Neutrophil (primary cell): ENCODE measurements around the gene WDR62.
"Not testable (repeated sequence)": the region's sequence is repeated elsewhere in the genome, so short reads cannot be mapped to it uniquely, and the experiment has no call there.

Experiments
- H3K27ac ChIP-seq: fragments of 200-600 bp; sonication (generic); 2 replicates; pipeline ENCODE4 v1.5.1; 2016; ENCODE audit warnings: mild to moderate bottlenecking, moderate library complexity
- H3K27me3 ChIP-seq: fragments of 200-600 bp; sonication (generic); 2 replicates; pipeline ENCODE4 v1.6.0; 2016; ENCODE audit warnings: mild to moderate bottlenecking
- H3K36me3 ChIP-seq: fragments of 200-600 bp; sonication (generic); 2 replicates; pipeline ENCODE4 v1.5.1; 2017
- H3K4me1 ChIP-seq, 2 experiments: fragments of 200-600 bp in 1 of 2; sonication (generic) in 1 of 2; 1 replicate in 1 of 2; 2 replicates in 1 of 2; pipeline versions ENCODE4 v1.5.1 to v1.6.1; 2013 to 2016; ENCODE audit warnings: low read depth in 1 of 2, low read length in 1 of 2, mild to moderate bottlenecking in 1 of 2, moderate library complexity in 1 of 2; ENCODE audit not compliant: control insufficient read depth in 1 of 2, insufficient read depth in 1 of 2
- H3K4me3 ChIP-seq, 2 experiments: fragments of 200-600 bp in 1 of 2; sonication (generic) in 1 of 2; 1 replicate in 1 of 2; 2 replicates in 1 of 2; pipeline ENCODE4 v1.5.1; 2013 to 2016; ENCODE audit warnings: low read depth in 1 of 2, low read length in 1 of 2, mild to moderate bottlenecking in 1 of 2, moderate library complexity in 1 of 2
- H3K9me3 ChIP-seq: fragments of 200-600 bp; sonication (generic); 2 replicates; pipeline ENCODE4 v1.5.1; 2016
- CTCF ChIP-seq: fragments of 200-600 bp; sonication (generic); IDR thresholded peaks from 2 replicates; pipeline ENCODE4 v1.5.1; 2016; ENCODE audit warnings: antibody characterized with exemption

WDR62 gene

GRCh38 chr19:36064826-36065225, 10.1 kb downstream of the WDR62 start:
- H3K4me1 ChIP-seq = no peaks in the 10 kb centered on the region
- H3K4me3 ChIP-seq = no peak overlapping the region
- peaks cover 45% of the 10 kb centered on the region for H3K36me3 ChIP-seq
- no peak for TF ChIP-seq CTCF
- no peak overlapping the region for H3K27ac ChIP-seq
- no peaks in the 10 kb centered on the region for H3K27me3 ChIP-seq
- H3K9me3 ChIP-seq = no peaks in the 10 kb centered on the region

GRCh38 chr19:36067681-36068080, 13.0 kb downstream of the WDR62 start:
- Histone ChIP-seq H3K27me3 (no peaks in the 10 kb centered on the region), H3K4me1 (no peaks in the 10 kb centered on the region), H3K36me3 (peaks cover 65% of the 10 kb centered on the region), H3K4me3 (no peak overlapping the region), H3K9me3 (no peaks in the 10 kb centered on the region), H3K27ac (no peak overlapping the region)
- TF ChIP-seq CTCF = no peak

- not testable (repeated sequence) for H3K4me1 ChIP-seq, H3K27me3 ChIP-seq, H3K9me3 ChIP-seq, H3K4me3 ChIP-seq, H3K27ac ChIP-seq
- peaks cover 78% of the 10 kb centered on the region for H3K36me3 ChIP-seq
Measured at GRCh38 chr19:36068810-36069499, 14.3 kb downstream of the WDR62 start.

GRCh38 chr19:36072081-36072480, 17.4 kb downstream of the WDR62 start:
- no peak overlapping the region for H3K4me3 ChIP-seq
- no peaks in the 10 kb centered on the region for H3K27me3 ChIP-seq
- H3K36me3 ChIP-seq = peaks cover 72% of the 10 kb centered on the region
- H3K4me1 ChIP-seq = no peaks in the 10 kb centered on the region
- no peak for TF ChIP-seq CTCF
- no peak overlapping the region for H3K27ac ChIP-seq
- no peaks in the 10 kb centered on the region for H3K9me3 ChIP-seq

GRCh38 chr19:36073121-36073876, 18.6 kb downstream of the WDR62 start:
- Histone ChIP-seq H3K36me3 (peaks cover 65% of the 10 kb centered on the region), H3K4me1 (no peaks in the 10 kb centered on the region), H3K27ac (no peak overlapping the region), H3K27me3 (no peaks in the 10 kb centered on the region), H3K9me3 (no peaks in the 10 kb centered on the region), H3K4me3 (no peak overlapping the region)
- TF ChIP-seq CTCF = no peak

- Histone ChIP-seq H3K4me1 (no peaks in the 10 kb centered on the region), H3K36me3 (peaks cover 53% of the 10 kb centered on the region), H3K9me3 (no peaks in the 10 kb centered on the region), H3K27ac (no peak overlapping the region), H3K4me3 (no peak overlapping the region), H3K27me3 (no peaks in the 10 kb centered on the region)
- no peak for TF ChIP-seq CTCF
Measured at GRCh38 chr19:36079389-36079945, 24.8 kb downstream of the WDR62 start.
